Stimulated activated CD8-positive, alpha-beta memory T cell treated with anti-CD3 and anti-CD28 coated beads, Interleukin-12 subunit alpha, Interleukin-12 subunit beta, amount 100 ng/mL, for 24 hours (primary cell): ENCODE results near the gene SEPTIN10.
A peak's percentile ranks its signal among the peaks of the same experiment; 100 is the strongest.
"Not testable (repeated sequence)": the region's sequence is repeated elsewhere in the genome, so short reads cannot be mapped to it uniquely, and the experiment has no call there.

Experiments used
- DNase-seq: peaks from one replicate; pipeline ENCODE4 v3.0.0-alpha.2; 2020; ENCODE audit errors: extremely low read depth

The SEPTIN10 gene

DNA sequence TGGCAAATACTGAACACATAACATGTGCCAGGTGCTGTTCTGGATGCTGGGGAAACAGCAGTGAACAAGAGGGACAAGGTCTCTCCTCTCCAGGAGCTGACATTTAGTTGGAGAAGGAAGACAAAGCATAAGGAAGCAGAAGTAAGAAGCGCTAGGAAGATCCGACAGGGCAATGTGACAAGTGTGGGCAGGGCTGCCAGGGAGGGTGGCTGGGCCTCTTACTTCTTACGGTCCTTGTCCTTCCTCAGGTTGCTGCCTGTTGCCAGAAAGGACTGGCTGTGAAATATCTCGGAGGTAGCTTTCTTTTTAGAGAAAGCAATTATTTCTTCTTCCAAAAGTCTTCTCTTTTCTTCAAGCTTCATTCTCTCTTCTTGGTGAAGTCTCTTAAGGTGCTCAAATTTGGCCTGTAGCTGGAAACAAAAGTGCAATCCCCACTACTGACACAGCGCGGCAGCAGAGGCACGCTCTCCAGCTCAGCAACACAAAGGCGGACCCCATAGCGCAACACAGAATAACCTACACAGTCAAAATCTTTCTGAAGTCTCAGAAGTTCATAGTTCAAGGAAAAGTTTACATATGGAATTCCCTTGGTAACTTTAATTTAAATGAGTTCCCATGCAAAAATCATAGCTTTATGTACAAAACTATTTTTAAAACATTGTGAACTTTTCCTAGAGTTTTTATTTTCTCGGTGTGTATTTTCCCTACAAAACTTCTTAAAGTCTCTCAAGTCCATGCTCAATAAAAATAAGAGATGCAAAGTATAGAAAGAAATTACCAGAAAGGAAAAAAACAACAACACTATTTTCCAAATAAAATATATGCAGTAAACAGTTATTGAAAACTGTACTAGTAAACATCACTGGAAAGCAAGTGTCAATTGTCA, 67.7 kb downstream of the SEPTIN10 start:
- peak; percentile 15 for DNase-seq

DNA sequence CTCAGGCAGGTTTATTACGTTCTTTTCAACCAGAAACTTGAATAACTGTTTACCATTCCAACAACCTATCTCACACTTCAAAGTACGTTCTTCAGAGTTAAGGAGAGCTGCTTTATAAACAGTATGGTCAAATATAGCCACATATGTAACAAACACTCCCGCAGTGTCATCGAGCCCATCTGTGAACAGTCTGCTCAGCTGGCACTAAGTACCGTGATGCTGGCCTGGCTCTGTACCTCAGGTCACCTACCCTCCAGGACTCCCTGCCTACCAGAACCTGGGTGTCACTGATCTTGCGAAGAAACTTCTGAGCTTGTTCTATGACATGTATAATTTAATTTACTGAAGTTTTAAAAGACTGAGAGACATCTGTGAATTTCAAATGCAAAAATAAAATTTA, 71.4 kb downstream of the SEPTIN10 start:
- DNase-seq = no peak

DNA sequence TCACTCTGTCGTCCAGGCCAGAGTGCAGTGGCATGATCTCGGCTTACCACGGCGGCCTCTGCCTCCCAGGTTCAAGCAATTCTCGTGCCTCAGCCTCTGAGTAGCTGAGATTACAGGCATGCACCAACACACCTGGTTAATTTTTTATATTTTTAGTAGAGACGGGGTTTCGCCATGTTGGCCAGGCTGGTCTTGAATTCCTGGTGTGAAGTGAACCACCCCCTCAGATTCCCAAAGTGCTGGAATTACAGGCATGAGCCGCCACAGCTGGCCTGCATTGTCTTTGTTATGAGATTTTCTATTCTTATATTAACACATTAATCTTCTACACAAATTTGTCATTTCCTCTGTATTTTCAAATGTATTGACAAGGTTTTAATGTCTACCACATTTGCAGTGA, 75.2 kb downstream of the SEPTIN10 start:
- no peak for DNase-seq

DNA sequence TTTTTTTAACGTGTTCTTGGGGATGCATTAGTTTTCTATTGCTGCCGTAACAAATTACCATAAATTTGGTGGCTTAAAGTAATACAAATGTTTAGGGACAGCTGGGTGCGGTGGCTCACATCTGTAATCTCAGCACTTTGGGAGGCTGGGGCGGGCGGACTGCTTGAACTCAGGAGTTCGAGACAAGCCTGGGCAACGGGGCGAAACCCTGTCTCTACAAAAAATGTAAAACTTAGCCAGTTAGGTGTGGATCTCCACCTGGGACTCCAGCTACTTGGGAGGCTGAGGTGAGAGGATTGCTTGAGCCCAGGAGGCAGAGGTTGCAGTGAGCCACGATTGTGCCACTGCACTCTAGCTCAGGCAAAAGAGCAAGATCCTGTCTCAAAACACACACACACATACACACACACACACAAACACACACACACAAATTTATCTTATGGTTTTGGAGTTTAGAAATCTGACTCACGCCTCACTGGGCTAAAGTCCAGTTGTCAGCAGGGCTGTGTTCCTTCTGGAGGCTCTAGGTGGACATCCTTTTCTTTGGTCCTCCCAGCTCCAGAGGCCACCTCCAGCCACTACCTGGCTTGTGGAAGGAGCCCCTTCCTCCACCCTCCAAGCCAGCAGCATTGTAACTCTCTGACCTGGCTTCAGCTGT, 76.1 kb downstream of the SEPTIN10 start:
- no peak for DNase-seq

DNA sequence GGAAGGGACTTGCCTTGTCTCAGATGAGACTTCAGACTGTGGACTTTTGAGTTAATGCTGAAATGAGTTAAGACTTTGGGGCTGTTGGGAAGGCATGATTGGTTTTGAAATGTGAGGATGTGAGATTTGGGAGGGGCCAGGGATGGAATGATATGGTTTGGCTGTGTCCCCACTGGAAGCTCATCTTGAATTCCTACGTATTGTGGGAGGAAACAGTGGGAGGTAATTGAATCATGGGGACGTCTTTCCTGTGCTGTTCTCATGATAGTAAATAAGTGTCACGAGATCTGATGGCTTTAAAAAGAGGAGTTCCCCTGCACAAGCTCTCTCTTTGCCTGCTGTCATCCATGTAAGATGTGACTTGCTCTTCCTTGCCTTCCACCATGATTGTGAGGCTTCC, 77.2 kb downstream of the SEPTIN10 start:
- DNase-seq = not testable (repeated sequence)

DNA sequence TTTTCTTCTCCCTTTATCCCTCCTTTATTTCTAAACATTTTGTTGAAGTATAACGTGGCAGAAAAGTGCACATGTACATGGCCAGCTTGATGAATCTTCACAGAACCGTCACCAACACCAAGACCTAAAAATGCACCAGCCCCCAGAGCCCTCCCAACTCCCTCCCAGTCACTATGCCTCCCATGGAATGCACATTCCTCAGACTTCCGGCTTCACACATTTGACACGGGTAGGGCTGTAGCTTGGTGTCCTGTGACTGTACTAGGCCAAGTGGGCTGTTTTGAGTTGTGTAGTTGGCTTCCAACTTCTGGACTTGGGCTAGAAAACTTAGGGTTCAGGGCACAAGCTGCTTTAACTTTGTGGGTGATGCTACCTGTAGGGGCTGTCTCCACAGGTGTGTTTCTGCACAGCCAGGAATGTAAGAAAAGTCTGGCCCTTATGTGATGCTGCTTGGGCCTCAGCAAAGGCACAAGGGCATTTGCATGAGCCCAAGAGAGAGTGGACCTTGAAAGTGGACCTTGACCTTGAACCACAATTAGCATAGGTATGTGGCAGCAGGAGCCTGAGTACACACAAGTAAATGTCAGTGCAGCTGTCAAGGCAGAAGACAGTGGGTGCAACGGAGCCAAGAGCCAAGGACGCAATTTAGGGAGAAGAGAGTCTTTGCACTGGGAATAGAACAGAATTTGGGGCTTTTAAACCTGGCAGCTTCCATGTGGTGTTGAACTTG, 78.4 kb downstream of the SEPTIN10 start:
- no peak for DNase-seq

DNA sequence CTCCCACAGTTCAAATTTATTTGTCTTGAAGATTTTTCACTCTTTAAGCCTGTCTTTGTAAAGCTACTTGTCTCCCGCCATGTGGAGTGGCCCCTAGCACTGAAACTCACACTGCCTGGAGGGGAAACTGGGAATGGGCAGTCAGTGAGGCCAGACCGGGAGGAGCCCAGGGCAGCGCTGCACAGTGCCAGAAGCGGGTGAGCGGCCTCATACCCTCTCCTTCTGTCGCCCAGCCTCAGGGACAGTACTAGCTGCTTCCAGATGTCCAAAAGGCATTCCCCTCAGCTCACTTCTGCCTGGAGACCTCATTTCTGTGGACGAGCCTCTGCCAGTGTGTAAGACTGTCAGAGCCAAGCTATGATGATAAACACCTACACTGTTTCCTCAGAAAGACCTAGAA, 79.9 kb downstream of the SEPTIN10 start:
- DNase-seq = no peak

DNA sequence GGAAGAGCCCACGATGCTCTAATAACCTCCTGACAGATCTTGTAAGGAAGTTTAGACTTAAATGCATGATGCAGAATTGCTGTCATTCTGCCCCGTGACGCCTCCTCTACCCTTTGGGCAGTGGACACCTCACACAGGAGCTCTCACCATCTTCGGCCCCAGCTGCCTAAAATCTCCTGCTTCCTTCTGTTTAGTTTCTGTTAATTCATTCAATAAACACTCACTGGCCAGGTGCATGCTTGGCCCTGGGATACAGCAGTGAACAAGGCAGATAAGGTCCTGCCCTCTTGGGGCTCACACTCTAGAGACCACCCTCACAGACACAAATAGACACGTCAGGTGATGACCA, 81.1 kb downstream of the SEPTIN10 start:
- DNase-seq = no peak

DNA sequence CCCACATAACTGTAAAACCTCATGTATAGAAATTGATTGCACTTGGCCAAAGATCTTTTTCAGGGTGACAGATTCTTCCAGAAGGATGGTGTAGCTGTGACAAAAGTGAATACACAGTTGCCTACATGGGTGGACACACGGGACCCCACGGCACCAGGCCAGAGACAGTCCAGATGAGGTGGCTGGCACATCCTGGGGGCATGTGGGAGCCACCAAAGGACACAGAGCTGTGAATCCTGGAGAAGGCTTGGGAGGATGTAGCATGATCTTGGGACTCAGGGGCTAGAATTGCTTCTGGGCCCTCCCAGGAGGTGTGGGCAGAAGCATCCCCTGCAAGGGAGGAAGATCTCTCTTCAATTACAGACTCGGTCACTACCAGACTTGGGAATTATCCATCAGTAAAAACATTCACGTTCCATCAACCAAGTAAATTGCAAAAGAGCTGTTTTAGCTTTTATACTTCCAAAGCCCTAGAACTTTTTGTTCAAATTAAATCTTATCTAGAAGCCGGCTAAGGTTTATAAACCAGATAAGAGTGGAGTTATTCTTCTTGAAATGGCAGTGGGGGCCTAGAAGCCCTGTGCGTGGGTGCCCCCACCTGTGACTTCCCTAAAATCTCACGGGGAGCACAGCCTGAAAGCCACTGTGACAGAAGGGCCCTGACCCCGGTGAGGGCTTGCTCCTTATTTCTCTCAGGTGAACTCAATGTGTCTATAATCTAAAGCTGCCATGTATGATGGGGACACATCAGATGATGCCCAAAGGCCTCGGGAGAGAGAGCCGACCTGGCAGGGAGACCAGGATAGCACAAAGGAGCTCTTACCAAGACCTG, 81.7 kb downstream of the SEPTIN10 start:
- no peak for DNase-seq

DNA sequence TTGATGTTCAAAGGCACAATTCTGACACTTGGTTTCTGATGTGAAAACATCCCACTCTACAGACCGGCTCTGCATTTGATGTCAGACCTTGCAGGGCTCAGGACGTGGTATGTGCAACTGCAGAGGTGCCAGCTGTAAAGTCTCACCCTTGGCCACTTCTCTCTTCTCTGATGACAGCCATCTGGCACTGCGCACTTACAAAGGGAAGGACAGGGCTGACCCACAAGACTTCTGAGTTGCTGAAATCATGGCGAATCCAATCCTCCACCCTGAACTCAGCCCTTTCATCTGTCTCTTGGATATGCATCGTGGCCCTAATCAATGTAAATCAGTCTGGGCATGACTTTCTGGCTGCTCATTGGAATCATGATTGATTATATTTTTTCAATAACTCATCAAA, 82.5 kb downstream of the SEPTIN10 start:
- no peak for DNase-seq

DNA sequence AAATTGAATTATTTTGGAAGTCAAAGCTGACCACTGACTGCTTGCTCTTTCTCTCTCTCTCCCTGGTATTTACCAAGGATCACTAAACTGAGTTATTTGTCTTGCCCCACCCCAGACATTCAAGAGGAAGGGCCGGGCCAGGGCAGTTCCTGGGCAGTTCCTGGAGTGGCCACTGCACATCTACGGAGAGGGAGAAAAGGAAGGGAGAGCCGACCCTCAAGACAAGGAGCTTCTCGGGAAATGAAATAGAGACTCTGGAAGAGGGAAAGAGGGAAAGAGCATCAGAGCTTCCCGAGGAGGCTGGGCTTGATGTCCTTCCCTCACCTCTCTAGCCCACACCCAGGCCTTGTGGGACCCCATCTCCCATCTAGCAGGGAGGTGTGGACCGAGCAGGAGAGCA, 83.1 kb downstream of the SEPTIN10 start:
- no peak for DNase-seq

DNA sequence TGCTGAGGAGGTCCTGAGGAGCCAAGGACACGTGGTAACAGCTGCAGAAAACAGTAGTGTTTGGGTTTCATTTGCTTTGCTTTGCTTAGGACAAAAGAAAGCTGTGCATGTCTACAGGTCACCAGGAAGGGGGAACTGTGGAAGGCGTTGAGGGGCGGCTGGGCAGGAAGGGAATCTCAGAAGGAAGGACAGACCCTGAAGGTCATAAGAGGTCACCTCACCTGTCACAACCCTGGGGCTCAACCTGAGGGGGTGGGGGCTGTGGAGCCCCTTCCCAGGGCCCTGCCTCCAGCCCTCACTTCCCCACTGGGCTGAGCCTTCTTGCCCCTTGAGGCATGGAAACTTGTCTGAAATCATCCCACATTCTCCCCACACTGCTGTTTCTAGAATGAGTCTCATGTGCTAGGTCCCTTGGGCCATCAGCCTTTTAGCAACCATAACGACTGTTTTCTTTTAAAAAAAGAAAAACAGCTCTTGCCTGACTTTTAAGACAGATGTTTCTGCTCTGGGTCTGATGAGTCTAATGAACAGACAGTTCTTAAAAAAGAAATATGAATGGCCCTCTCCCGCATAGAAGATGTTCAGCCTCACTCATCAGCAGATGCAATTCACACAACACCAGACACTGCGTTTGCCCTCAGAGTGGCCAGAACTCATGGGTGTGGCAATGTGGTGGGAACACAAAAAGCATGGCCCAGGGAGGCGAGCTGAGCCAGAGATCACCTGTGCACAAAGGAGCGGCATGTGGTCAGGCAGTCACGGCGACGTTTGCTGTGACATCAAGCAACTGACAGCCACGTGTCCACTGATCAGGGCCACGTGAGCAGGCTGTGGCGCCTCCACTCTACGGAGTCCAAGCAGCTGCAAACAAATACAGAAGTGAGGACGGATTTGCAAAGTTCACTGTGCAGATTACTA, 84.0 kb downstream of the SEPTIN10 start:
- no peak for DNase-seq

DNA sequence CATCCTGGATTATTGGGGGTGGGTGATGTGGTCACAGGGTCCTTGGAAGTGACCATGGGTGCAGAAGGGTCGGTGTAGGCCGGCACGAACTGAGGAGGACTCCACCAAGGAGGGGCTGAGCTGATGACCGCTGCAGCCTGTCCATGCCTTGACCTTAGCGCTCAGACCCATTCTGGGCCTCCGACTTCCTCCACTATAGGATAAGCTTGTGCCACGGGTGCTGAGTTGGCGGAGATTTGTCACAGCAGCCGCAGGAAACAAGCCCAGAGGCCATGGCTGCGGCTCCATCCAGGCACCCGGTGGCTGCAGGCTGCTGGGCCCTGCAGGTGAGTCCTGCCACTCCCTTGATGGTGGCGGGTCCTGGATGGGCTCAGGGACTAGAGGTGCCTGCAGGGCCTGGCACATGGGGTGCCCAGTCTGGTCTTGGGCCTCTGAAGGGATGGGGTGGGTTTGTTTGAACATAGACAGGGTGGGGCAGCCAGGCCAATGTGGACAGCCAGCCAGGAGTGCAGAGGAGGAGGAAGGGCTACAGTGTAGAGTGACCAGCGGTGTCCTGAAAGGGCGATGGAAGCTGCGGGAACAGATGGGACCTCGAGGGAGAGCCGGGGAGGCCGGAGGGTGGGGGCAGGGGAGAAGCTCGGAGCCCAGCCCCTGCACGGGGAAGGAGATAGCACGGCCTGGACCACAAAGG, 84.8 kb downstream of the SEPTIN10 start:
- no peak for DNase-seq

DNA sequence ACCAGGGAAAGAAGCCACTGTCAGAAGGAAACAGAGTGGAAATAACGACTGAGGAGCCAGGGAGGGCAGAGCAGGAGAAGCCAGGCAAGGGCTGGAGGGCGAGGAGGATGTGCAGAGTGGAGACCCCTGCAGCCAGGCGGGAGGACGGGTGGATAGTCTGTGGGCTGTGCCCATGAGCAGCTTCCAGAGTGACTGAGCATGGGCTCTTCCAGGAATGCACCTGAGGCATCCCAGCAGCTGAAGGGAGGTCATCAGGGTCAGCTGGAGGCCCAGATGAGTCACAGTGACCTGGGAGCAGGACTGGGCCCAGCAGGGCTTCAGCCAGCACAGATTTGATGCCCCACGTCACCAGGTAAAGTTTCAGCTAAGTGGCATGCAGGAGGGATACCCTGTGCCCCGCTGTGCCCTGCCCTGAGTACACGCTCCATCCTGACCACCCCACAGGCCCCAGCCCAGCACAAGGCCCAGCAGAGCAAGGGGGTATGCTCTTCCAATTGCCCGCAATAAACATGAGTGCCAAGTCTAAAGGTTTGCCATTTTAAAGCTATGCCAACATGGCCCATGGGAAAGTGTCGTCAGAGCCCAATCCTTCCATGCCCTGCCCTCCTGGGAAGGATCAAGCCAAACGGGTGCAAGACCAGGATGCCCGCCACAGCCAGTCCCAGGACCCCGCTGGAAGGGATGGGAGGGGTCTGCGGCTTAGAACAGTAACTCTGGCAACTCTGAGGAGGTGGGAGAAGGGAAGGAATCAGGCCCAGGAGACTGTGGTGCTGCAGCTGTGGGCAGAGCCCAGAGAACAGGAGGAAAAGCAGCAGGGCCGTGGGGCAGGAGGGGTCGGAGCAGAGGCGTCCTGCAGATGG, 85.7 kb downstream of the SEPTIN10 start:
- DNase-seq = no peak

DNA sequence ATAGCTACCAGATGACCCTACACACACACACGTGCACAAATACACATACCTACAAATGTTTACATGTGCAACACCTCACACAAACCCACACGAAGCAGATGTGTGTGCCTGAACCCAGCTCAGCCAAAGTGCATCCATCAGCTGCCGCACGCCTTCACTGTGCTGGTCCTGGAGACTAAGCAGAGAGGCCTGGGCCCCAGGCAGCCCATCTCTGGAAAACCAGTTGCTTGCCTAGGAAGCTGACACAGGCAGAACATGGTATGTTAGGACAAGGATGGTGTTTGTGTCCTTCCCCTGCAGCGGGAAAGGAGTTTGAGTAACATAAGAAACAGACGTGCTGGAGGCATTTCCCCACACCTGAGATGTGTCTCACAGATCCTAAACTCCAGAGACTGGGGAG, 86.7 kb downstream of the SEPTIN10 start:
- DNase-seq = no peak

DNA sequence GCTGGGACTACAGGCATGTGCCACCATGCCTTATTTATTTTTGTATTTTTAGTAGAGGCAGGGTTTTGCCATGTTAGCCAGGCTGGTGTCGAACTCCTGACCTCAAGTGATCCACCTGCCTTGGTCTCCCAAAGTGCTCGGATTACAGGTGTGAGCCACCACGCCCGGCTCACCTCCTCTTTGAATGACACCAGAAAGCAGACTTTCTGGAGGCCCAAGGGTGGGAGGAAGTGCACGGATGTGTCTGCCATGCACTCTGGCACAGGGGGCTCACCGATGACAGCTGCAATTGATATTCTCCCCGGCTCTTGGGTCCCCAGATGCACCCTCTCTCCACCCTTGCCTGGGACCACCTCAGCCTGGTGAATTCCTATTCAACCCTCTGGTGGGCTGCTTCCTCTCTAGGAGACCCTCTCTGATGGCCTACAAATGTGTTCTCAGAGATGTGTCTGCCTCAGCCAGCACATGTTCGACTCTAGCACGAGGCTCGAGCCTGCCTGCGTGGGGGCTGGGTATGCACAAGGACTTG, 87.3 kb downstream of the SEPTIN10 start:
- no peak for DNase-seq

DNA sequence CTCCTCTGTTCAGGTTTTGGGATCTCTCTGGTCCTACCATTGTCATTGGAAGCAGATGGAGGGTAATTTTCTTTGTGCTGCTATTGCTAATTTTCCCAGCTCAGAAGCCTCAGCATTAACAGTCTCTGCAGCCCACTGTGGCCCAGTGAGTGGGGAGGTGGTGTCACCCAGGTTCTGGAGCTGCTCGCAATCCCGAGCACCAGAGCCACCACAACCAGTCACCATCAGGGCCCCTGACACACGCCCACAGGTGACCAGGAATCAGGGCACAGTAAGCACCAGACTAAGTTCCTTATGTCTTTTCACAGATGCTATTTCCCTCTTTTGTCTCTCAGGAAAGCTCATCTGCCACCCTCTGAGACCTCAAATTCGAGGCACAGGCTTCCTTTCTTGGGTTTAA, 87.9 kb downstream of the SEPTIN10 start:
- no peak for DNase-seq

DNA sequence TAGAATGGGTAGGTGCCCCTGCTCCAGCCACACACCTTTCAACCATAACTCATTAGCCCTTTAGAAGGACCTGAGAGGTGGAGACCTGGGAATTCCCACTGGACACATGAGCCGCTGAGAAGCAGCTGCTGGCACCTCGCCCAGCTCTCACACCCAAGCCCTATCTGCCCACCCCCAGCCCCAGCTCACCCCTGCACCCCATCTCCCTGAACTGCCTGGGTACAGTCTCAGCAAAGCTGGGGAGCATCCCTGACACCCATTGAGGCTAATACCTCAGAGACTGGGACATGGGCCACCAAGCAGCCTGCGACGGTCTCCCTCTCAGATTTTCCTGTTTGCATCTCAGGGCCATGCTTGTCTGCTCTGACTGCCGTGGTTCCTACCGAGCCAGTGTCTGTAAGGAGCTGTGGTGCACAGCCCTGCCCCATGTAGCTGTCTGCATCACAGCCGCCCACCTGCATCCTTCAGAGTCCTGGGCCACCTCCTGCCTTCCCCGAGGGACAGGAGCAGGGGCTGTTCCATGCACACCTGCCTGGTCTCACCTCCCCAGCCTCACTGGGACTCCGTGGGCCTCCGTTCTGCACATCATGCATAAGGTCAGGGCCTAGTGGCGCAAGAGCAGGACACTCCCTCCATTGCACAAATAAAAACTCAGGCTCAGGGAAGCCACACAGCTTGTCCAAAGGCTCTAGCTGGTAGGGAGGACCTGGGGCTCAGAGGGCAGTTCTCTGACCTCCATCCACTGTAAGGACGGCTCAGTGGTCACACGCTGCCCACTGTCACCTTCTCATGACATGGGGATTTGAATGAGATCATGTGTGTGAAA, 90.0 kb downstream of the SEPTIN10 start:
- DNase-seq = no peak
